RPMI7951 (cell line): Measurements from ENCODE around the gene MCTP2. TPM values are rescaled to one million over a fixed set of nuclear protein-coding genes. Genes with fewer than 3 reads are reported as not detected.
"Not testable (repeated sequence)": the region's sequence is repeated elsewhere in the genome, so short reads cannot be mapped to it uniquely, and the experiment has no call there.

Experiments
- DNase-seq: peaks from one replicate; pipeline ENCODE4 v3.0.0-alpha.2; 2012; ENCODE audit warnings: low read depth
- total RNA-seq: library from RNA; depleted of rRNA; stranded (reverse); fragments of >200 nt; shearing (Covaris generic); gene quantifications from 2 replicates; pipeline ENCODE4 v1.2.3, GENCODE V29; 2014

The MCTP2 gene
- total RNA-seq, 1 experiment from 2014 or later: 39.5 TPM

GRCh38 chr15:94446441-94446840 lies 215.1 kb downstream of the MCTP2 start:
- no peak for DNase-seq

- DNase-seq: peak; percentile 9
These were observed 220.1 kb downstream of the MCTP2 start for GRCh38 chr15:94451466-94451865.

DNA sequence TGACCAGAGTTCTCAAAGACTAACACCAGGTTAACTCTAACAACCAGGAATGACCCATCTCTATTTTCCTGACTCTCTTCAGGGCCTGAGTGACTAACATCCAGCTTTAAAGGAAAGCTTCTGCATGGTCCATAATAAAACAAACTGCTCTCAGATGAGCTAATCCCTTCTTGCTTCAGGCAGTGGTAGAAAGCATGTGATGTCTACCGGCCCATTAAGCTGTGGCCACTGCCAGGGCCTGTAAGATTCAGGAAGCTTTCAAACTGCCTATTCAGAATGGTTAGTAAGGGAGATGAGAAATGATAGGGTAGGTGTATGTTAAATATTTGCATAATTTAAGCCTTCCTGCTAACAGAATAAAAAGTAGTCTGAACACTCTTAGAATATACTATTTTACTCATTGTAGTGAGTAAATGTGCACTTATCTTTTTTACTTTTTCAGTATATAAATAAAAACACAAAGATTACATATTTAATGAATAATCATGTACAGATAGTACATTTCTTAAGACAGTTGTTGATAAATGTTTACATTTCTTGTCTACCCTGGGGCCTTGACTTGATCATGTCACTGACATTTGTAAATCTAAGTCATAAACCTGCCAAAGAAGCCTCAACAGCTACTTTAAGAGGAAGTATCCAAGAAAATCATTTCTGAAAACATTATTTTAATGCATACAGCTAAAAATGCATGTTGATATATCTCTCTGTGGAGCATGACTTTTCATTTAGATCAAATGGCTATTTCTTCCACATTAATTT lies 222.0 kb downstream of the MCTP2 start:
- DNase-seq: peak; percentile 58

- no peak for DNase-seq
These were observed 223.9 kb downstream of the MCTP2 start for GRCh38 chr15:94455297-94455696.

DNA sequence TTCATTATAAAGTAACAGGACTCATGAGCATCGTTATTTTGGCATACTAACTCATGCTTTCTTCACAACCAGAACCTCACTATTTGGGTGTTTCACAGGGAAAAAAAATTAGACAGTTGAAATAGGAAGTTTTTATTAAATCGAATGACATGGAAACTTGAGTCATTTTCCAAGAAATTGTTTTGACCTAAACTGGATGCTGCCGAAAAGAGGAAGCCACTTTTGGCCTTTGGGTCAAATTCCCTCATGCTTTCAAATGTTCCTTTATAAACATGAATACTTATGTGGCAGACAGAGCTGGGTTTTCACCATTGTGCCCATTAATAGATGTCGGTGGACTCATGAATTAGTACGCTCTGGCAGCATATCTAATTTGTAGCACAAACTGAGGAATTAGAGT lies 224.9 kb downstream of the MCTP2 start:
- DNase-seq: peak; percentile 35

GRCh38 chr15:94457661-94458060 lies 226.3 kb downstream of the MCTP2 start:
- DNase-seq: no peak

- DNase-seq: peak; percentile 46
These were observed 229.3 kb downstream of the MCTP2 start for GRCh38 chr15:94460624-94461023.

DNA sequence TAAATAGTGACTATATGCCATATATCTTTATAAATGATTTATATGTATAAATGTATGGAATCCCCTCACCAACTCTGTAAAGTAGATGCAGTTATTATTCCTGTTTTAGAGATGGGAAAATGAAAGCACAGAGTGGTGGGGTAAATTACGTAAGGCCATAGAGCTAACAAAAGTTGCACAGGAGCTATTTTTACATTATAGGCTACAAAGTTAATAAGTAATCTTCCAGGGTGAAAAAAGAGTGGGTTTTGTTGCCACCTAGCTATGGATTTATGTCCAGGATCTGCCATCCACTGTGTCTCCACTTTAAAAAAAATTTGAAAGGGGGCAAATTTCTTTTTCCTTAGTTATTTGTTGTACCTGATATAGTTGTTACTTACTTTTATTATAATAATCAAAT lies 235.7 kb downstream of the MCTP2 start:
- DNase-seq: no peak

- DNase-seq: no peak
These were observed 239.1 kb downstream of the MCTP2 start for GRCh38 chr15:94470492-94470891.

- no peak for DNase-seq
These were observed 245.3 kb downstream of the MCTP2 start for GRCh38 chr15:94476686-94477085.

DNA sequence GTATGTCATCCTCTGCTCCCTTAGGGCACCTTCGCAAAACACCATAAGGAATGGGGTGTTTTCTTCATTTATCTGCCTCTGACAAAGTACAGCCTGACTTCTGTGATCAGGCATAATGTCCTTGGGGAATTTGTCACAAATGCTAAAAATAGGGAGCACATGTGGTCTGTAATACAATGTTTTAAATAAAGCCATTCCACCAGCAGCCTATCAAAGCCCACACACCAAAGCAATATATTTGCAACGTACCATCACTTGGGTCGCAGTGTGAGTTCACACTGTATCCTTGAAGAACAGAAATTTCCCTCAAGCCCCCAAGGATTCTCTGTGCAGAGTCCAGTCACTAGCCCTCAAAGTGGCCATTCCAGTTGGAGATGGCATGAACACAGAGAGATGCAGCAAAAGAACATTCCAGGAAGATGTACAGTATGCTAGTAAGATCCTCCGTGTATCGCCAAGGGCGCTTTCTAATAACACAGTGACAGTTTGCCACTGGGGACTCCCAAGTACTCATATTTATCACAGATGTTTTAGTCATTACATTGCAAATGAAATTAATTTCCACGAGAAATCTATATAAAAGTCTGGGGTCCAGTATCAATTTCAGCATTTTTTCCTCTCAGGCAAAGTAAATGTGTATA lies 246.7 kb downstream of the MCTP2 start:
- no peak for DNase-seq

GRCh38 chr15:94478763-94479162 lies 247.4 kb downstream of the MCTP2 start:
- no peak for DNase-seq

DNA sequence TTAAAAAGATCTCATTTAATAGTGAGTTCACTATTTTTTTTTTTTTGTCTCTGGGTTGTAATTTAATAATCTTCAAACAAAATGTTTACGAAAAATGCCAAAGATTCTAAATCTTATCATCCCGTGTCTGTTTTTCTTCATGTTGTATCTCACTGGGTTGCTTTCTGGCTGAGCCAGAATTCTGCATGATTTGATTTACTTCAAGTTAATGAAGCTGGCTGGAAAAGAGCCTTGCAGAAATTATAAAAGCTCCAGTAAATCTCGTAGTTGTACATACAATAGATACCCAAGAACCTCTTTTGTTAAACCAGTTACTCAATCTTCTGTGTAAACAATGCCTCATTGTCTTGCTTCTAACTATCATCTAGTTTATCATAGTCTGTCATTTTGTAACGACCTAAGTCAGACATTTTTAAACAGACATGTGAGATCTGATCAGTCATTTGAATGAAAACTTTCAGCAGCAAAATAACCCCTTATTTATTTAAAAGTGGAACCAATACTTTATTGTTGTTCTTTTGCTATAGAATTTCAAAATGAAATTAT lies 249.0 kb downstream of the MCTP2 start:
- DNase-seq: no peak

DNA sequence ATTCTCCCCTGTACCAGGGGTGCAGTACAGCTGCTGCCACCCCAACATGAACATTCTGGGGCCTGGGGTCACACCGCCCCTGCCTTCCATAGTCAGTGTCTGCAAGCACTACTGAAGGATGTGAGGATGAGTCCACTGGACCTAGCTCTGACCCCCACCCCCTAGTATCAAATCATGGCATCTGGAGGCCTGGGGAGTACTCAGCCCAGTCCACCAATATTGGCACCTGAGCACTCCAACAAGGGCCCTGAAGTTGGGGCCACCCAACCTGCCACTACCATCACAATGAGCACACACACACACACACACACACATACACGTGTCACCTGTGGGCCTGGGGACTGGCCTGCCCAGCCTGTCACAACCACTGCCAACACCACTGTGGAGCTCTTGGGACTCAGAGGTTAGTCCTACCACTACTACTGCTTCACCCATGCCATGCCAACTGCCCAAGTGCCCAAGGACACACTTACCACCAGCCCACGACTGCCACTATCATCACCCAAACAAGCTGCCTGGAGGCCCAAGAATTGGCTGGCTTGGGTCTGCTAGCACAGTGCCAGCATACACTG lies 253.9 kb downstream of the MCTP2 start:
- DNase-seq: no peak

GRCh38 chr15:94487635-94488034 lies 256.3 kb downstream of the MCTP2 start:
- no peak for DNase-seq

GRCh38 chr15:94493176-94493575 lies 261.8 kb downstream of the MCTP2 start:
- DNase-seq: no peak

- not testable (repeated sequence) for DNase-seq
These were observed 262.2 kb downstream of the MCTP2 start for GRCh38 chr15:94493586-94493985.

DNA sequence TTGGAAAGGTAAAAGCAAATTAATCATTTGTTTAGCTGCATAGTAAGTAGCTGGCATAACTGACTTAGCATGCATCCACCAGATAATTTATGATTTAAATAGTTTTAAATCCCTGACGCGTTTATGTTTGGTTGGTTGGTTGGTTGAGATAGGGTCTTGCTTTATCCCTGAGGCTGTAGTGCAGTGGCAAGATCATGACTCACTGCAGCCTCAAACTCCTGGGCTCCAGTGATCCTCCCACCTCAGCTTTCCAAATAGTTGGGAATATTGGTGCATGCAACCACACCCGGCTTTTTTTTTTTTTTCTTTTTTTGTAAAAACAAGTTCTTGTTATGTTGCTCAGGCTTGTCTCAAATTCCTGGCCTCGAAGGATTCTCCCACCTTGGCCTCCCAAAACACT lies 263.4 kb downstream of the MCTP2 start:
- peak; percentile 75 for DNase-seq

DNA sequence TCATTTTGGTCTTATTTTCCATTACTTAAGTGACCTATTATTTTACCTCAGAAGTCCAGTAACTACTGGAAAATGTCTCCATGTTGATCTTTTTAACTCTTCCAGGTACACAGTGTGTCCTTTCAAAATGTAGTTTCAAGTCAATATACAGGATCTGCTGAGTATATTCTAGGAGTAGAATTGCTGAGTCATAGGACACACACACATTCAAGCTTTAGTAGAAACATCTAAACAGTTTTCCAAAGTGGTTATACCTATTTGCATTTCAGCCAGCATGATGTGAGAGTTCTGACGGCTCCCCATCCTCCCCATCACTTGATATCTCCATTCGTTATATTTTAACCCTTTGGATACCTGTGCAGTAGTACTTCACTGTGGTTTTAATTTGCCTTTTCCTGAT lies 271.9 kb downstream of the MCTP2 start:
- no peak for DNase-seq

DNA sequence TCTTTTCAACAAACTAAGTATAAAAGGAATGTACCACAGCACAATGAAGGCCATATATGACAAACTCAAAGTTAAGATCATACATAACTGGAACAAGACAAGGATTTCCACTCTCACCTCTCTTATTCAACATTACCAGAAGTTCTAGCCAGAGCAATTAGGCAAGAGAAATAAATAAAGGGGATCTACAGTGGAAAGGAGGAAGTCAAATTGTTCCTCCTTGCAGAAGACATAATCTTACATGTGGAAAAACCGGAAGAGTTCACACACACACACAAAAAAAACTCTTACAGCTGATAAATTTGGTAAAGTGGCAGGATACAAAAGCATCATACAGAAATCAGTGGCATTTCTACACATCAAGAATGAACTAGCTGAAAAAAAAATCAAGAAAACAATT lies 277.9 kb downstream of the MCTP2 start:
- DNase-seq: no peak

- DNase-seq: no peak
These were observed 290.8 kb downstream of the MCTP2 start for GRCh38 chr15:94522125-94522524.

DNA sequence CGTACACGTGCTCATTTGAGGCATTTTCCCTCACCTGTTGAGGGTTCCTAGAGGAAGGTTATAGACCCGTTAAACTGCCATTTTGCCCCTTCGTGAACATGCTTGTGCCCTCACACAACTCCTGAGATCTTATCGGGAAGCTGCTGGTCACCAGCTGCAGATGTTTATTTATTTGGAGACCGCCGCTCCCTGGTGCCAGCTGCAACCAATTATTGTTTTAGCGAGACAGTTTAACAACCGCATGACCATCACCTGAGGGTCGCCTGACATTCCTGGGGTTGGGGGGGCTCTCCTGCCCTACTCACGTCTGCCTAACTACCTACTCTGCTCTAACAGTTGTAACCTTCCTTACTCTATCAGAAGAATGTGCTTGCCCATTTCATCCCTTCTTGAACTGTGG lies 292.5 kb downstream of the MCTP2 start:
- peak; percentile 49 for DNase-seq

GRCh38 chr15:94524565-94524964 lies 293.2 kb downstream of the MCTP2 start:
- no peak for DNase-seq
